ENCODE results near the gene TYSND1. TPM values are rescaled to one million over a fixed set of nuclear protein-coding genes. Genes with fewer than 3 reads are reported as not detected.
"Not testable (repeated sequence)": the region's sequence is repeated elsewhere in the genome, so short reads cannot be mapped to it uniquely, and the experiment has no call there.

Gene TYSND1
- total RNA-seq, 2 donors from 2014 or later, result 16.2 to 17.6 TPM

GRCh38 chr10:70160798-70161197, 14.3 kb upstream of the TYSND1 start:
- no peak overlapping the region for H3K4me3 ChIP-seq
- ATAC-seq (no peak), DNase-seq (no peak)
- H3K27ac ChIP-seq, result no peak overlapping the region
- no peaks in the 10 kb centered on the region for H3K9me3 ChIP-seq
- H3K4me1 ChIP-seq, result peaks cover 31% of the 10 kb centered on the region
- intact Hi-C loops (cut with DNase I), result no loop called here
- no peaks in the 10 kb centered on the region for H3K27me3 ChIP-seq
- TF ChIP-seq, protein P1, sequence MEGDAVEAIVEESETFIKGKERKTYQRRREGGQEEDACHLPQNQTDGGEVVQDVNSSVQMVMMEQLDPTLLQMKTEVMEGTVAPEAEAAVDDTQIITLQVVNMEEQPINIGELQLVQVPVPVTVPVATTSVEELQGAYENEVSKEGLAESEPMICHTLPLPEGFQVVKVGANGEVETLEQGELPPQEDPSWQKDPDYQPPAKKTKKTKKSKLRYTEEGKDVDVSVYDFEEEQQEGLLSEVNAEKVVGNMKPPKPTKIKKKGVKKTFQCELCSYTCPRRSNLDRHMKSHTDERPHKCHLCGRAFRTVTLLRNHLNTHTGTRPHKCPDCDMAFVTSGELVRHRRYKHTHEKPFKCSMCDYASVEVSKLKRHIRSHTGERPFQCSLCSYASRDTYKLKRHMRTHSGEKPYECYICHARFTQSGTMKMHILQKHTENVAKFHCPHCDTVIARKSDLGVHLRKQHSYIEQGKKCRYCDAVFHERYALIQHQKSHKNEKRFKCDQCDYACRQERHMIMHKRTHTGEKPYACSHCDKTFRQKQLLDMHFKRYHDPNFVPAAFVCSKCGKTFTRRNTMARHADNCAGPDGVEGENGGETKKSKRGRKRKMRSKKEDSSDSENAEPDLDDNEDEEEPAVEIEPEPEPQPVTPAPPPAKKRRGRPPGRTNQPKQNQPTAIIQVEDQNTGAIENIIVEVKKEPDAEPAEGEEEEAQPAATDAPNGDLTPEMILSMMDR (IDR thresholded peaks at IDR 0.05), result no peak
- TF ChIP-seq POLR2A (IDR thresholded peaks at IDR 0.05), result no peak
- WGBS, 2 donors, result 25 to 32% methylated on average over 1 of the region's 1 CpG
- H3K36me3 ChIP-seq (replicated peaks in 1 of 2; ENCODE audit: insufficient read depth in 1 of 2, low read depth in 2 of 2), result peaks cover 0 to 15% of the 10 kb centered on the region in 2 donors

- peaks cover 0 to 19% of the 10 kb centered on the region in 2 donors for H3K36me3 ChIP-seq (replicated peaks in 1 of 2; ENCODE audit: insufficient read depth in 1 of 2, low read depth in 2 of 2)
- H3K9me3 ChIP-seq; ATAC-seq; H3K27me3 ChIP-seq; H3K4me3 ChIP-seq; H3K27ac ChIP-seq; DNase-seq; intact Hi-C loops (cut with DNase I): not testable (repeated sequence)
- H3K4me1 ChIP-seq, result peaks cover 38% of the 10 kb centered on the region
- 94 to 96% methylated on average over 3 of the region's 3 CpGs for WGBS, 2 donors
Measured at GRCh38 chr10:70159366-70159765, 12.9 kb upstream of the TYSND1 start.

- intact Hi-C loops (cut with DNase I), result no loop called here
- H3K9me3 ChIP-seq, result no peaks in the 10 kb centered on the region
- ATAC-seq (no peak), DNase-seq (no peak)
- H3K4me1 ChIP-seq, result peaks cover 27% of the 10 kb centered on the region
- WGBS, 2 donors, result 59 to 68% methylated on average over 2 of the region's 2 CpGs
- H3K36me3 ChIP-seq (replicated peaks in 1 of 2; ENCODE audit: insufficient read depth in 1 of 2, low read depth in 2 of 2), result peaks cover 0 to 21% of the 10 kb centered on the region in 2 donors
- TF ChIP-seq, protein P1 (IDR thresholded peaks at IDR 0.05), result no peak
- TF ChIP-seq POLR2A (IDR thresholded peaks at IDR 0.05), result no peak
- no peak overlapping the region for H3K4me3 ChIP-seq
- H3K27ac ChIP-seq, result no peak overlapping the region
- no peaks in the 10 kb centered on the region for H3K27me3 ChIP-seq
Measured at GRCh38 chr10:70158113-70158512, 11.6 kb upstream of the TYSND1 start.

DNA sequence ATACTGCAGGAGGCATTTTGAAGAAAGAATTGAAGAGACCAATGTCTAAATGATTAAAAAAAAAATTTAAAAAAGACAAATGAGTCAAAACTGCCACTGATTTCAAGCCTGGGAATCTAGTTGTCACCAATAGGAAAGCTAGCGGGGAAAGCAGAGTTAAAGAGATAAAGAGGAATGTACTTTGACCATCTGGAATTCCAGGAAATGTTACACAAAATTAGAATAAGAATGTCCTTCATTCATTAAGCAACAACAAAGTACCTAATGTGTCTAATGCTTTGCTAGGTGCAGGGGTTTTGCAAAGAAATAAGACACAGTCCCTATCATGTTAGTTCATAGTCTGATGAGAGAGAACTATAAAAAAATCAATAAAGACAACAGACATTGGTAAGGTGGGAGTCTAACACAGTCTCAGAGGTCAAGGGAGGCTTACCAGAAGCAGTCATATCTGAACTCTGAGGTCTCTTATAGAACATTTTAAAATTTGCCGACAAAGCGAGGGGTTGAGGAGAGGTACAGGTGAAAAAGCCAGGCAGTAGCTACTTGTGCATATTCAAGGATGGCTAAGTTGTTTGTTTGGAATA, 8.8 kb upstream of the TYSND1 start:
- no peak for ATAC-seq
- TF ChIP-seq, protein P1 (IDR thresholded peaks at IDR 0.05), result no peak
- no peak for TF ChIP-seq POLR2A (IDR thresholded peaks at IDR 0.05)
- WGBS, 2 donors, result 23 to 30% methylated on average over 3 of the region's 3 CpGs

DNA sequence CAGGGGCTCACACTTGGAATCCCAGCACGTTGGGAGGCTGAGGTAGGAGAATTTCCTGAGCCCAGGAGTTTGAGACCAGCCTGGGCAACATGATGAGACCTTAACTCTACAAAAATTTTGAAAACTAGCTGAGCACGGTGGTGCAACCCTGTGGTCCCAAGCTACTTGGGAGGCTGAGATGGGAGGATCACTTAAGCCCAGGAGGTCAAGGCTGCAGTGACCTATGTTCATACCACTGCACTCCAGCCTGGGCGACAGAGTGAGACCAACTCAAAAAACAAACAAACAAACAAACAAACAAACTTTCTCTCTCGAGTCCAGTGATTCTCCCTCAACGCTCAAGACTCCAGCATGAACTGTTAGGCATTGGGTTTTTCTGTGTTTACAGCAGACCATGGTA, 2.0 kb upstream of the TYSND1 start:
- H3K4me1 ChIP-seq, result peaks cover 20% of the 10 kb centered on the region
- no peak for DNase-seq

More for the DNA sequence above, 8.8 kb upstream of the TYSND1 start:
- Histone ChIP-seq H3K27me3 (no peaks in the 10 kb centered on the region), H3K4me1 (peaks cover 14% of the 10 kb centered on the region), H3K4me3 (no peak overlapping the region), H3K36me3 (replicated peaks in 1 of 2; ENCODE audit: insufficient read depth in 1 of 2, low read depth in 2 of 2) (peaks cover 0 to 27% of the 10 kb centered on the region in 2 donors), H3K9me3 (no peaks in the 10 kb centered on the region), H3K27ac (no peak overlapping the region)
- intact Hi-C loops (cut with DNase I), result no loop called here
- no peak for DNase-seq

More for the DNA sequence above, 2.0 kb upstream of the TYSND1 start:
- WGBS, 2 donors, result 89% methylated on average over 4 to 5 of the region's 5 CpGs
- ATAC-seq, result no peak
- intact Hi-C loops (cut with DNase I), result no loop called here
- Histone ChIP-seq H3K36me3 (replicated peaks in 1 of 2; ENCODE audit: insufficient read depth in 1 of 2, low read depth in 2 of 2) (peaks cover 0 to 9% of the 10 kb centered on the region in 2 donors), H3K9me3 (no peaks in the 10 kb centered on the region), H3K4me3 (no peak overlapping the region), H3K27ac (no peak overlapping the region), H3K27me3 (no peaks in the 10 kb centered on the region)
- no peak for TF ChIP-seq POLR2A (IDR thresholded peaks at IDR 0.05)
- TF ChIP-seq, protein P1 (IDR thresholded peaks at IDR 0.05), result no peak

All from body of pancreas (tissue), 4 donors.